GM18498 (cell line): Measurements from ENCODE around the gene JPH3.

Experiments used
- ATAC-seq: cut with Tn5 transposase; IDR thresholded peaks from one replicate; pipeline ENCODE4 v1.9.1; 2021; ENCODE audit warnings: mild to moderate bottlenecking, moderate library complexity; ENCODE audit not compliant: unreplicated experiment

Gene JPH3

GRCh38 chr16:87648698-87649487, 46.6 kb downstream of the JPH3 start:
- ATAC-seq = no peak

GRCh38 chr16:87652386-87652785, 50.1 kb downstream of the JPH3 start:
- ATAC-seq = no peak

GRCh38 chr16:87652799-87653198, 50.5 kb downstream of the JPH3 start:
- ATAC-seq = no peak

GRCh38 chr16:87653234-87653633, 50.9 kb downstream of the JPH3 start:
- no peak for ATAC-seq

- ATAC-seq = no peak
Measured at GRCh38 chr16:87654826-87655225, 52.5 kb downstream of the JPH3 start.

- ATAC-seq = no peak
Measured at GRCh38 chr16:87656328-87656727, 54.0 kb downstream of the JPH3 start.

- ATAC-seq = no peak
Measured at GRCh38 chr16:87657621-87658192, 55.4 kb downstream of the JPH3 start.

- ATAC-seq = no peak
Measured at GRCh38 chr16:87658564-87659225, 56.4 kb downstream of the JPH3 start.

GRCh38 chr16:87661561-87661960, 59.3 kb downstream of the JPH3 start:
- no peak for ATAC-seq

- no peak for ATAC-seq
Measured at GRCh38 chr16:87662254-87663204, 60.2 kb downstream of the JPH3 start.

- no peak for ATAC-seq
Measured at GRCh38 chr16:87664792-87665191, 62.5 kb downstream of the JPH3 start.

GRCh38 chr16:87665193-87665592, 62.9 kb downstream of the JPH3 start:
- ATAC-seq = no peak

- no peak for ATAC-seq
Measured at GRCh38 chr16:87666919-87667318, 64.6 kb downstream of the JPH3 start.

- no peak for ATAC-seq
Measured at GRCh38 chr16:87667443-87667842, 65.1 kb downstream of the JPH3 start.

GRCh38 chr16:87667946-87668345, 65.6 kb downstream of the JPH3 start:
- ATAC-seq = no peak

- no peak for ATAC-seq
Measured at GRCh38 chr16:87669672-87670071, 67.4 kb downstream of the JPH3 start.

GRCh38 chr16:87671221-87671620, 68.9 kb downstream of the JPH3 start:
- ATAC-seq = no peak

- no peak for ATAC-seq
Measured at GRCh38 chr16:87671715-87672270, 69.5 kb downstream of the JPH3 start.

- ATAC-seq = no peak
Measured at GRCh38 chr16:87674419-87674818, 72.1 kb downstream of the JPH3 start.

GRCh38 chr16:87675111-87675719, 72.9 kb downstream of the JPH3 start:
- ATAC-seq = no peak
